Loucy (cell line): Measurements from ENCODE around the gene PDXDC1.
"Not testable (repeated sequence)": the region's sequence is repeated elsewhere in the genome, so short reads cannot be mapped to it uniquely, and the experiment has no call there.

Experiments used
- H2AFZ ChIP-seq: fragments of 200-600 bp; sonication (generic); 2 replicates; pipeline ENCODE4 v1.6.0; 2016; ENCODE audit warnings: antibody characterized with exemption, mild to moderate bottlenecking, low read length, moderate library complexity
- H3F3A ChIP-seq: fragments of 200-600 bp; 2 replicates; pipeline ENCODE4 v1.6.0; 2016; ENCODE audit warnings: antibody characterized with exemption, low read depth, mild to moderate bottlenecking
- H3K27me3 ChIP-seq: fragments of 200-600 bp; sonication (generic); 2 replicates; pipeline ENCODE4 v1.6.1; 2014; ENCODE audit warnings: low read length, mild to moderate bottlenecking; ENCODE audit not compliant: insufficient read depth, poor library complexity, severe bottlenecking
- H3K36me3 ChIP-seq: fragments of 200-600 bp; sonication (generic); 2 replicates; pipeline ENCODE4 v1.6.1; 2016; ENCODE audit warnings: low read length; ENCODE audit not compliant: insufficient read depth
- H3K4me1 ChIP-seq: fragments of 200-600 bp; sonication (generic); 2 replicates; pipeline ENCODE4 v1.5.1; 2014; ENCODE audit warnings: low read length, mild to moderate bottlenecking; ENCODE audit not compliant: insufficient read depth, poor library complexity, severe bottlenecking
- H3K4me2 ChIP-seq: fragments of 200-600 bp; sonication (generic); 2 replicates; pipeline ENCODE4 v1.6.0; 2014; ENCODE audit warnings: antibody characterized with exemption, low read length, low read depth, mild to moderate bottlenecking; ENCODE audit not compliant: poor library complexity, severe bottlenecking
- H3K4me3 ChIP-seq: fragments of 200-600 bp; sonication (generic); 2 replicates; pipeline ENCODE4 v1.5.1; 2014; ENCODE audit warnings: low read length, mild to moderate bottlenecking, mixed read lengths; ENCODE audit not compliant: poor library complexity, severe bottlenecking
- H3K79me2 ChIP-seq: fragments of 200-600 bp; sonication (generic); 2 replicates; pipeline ENCODE4 v1.6.1; 2014; ENCODE audit warnings: low read length; ENCODE audit not compliant: insufficient read depth
- H3K9ac ChIP-seq: fragments of 200-600 bp; sonication (generic); 2 replicates; pipeline ENCODE4 v1.6.0; 2014; ENCODE audit warnings: mild to moderate bottlenecking, low read depth, low read length, moderate library complexity; ENCODE audit not compliant: poor library complexity, severe bottlenecking
- H3K9me2 ChIP-seq: fragments of 200-600 bp; sonication (generic); replicated peaks from 2 replicates; pipeline ENCODE4 v1.6.1; 2016; ENCODE audit warnings: low read depth, low read length, mixed read lengths
- H3K9me3 ChIP-seq: fragments of 200-600 bp; sonication (generic); 2 replicates; pipeline ENCODE4 v1.6.1; 2014; ENCODE audit warnings: mild to moderate bottlenecking, antibody characterized with exemption, low read length, low read depth; ENCODE audit not compliant: insufficient read depth
- H4K20me1 ChIP-seq: fragments of 200-600 bp; sonication (generic); 2 replicates; pipeline ENCODE4 v1.6.0; 2014; ENCODE audit warnings: antibody characterized with exemption, low read length, mild to moderate bottlenecking; ENCODE audit not compliant: insufficient read depth, poor library complexity, severe bottlenecking

The PDXDC1 gene

GRCh38 chr16:14975418-14976194, 780 bp downstream of the PDXDC1 start:
- not testable (repeated sequence) for H3K4me1 ChIP-seq, H3K9me3 ChIP-seq, H3K27me3 ChIP-seq, H3K36me3 ChIP-seq, H3F3A ChIP-seq, H3K9me2 ChIP-seq, H3K79me2 ChIP-seq, H4K20me1 ChIP-seq
- Histone ChIP-seq H3K4me3 (peak overlapping the region; percentile 73), H3K4me2 (peak overlapping the region; percentile 58), H3K9ac (peak overlapping the region; percentile 65), H2AFZ (peak overlapping the region; percentile 77; the same call in 1 of the 2 replicates)

GRCh38 chr16:14976971-14977736, 2.3 kb downstream of the PDXDC1 start:
- not testable (repeated sequence) for H3K79me2 ChIP-seq, H3K4me1 ChIP-seq

GRCh38 chr16:14978281-14978680, 3.5 kb downstream of the PDXDC1 start:
- not testable (repeated sequence) for H3F3A ChIP-seq, H2AFZ ChIP-seq, H3K36me3 ChIP-seq, H3K4me2 ChIP-seq, H3K9me3 ChIP-seq, H3K4me3 ChIP-seq, H3K9me2 ChIP-seq, H3K9ac ChIP-seq, H3K4me1 ChIP-seq, H3K27me3 ChIP-seq, H3K79me2 ChIP-seq, H4K20me1 ChIP-seq

More at GRCh38 chr16:14976971-14977736, 2.3 kb downstream of the PDXDC1 start:
- not testable (repeated sequence) for H3K27me3 ChIP-seq, H2AFZ ChIP-seq, H3K9ac ChIP-seq, H3K9me2 ChIP-seq, H3K4me3 ChIP-seq, H3K9me3 ChIP-seq, H4K20me1 ChIP-seq, H3K36me3 ChIP-seq, H3F3A ChIP-seq, H3K4me2 ChIP-seq

- not testable (repeated sequence) for H3K27me3 ChIP-seq, H2AFZ ChIP-seq, H3K9ac ChIP-seq, H3K4me3 ChIP-seq, H3K9me2 ChIP-seq, H3K9me3 ChIP-seq, H3F3A ChIP-seq, H3K36me3 ChIP-seq, H3K79me2 ChIP-seq, H3K4me2 ChIP-seq, H3K4me1 ChIP-seq, H4K20me1 ChIP-seq
These were observed 4.1 kb downstream of the PDXDC1 start for GRCh38 chr16:14978908-14979307.

- not testable (repeated sequence) for H3K4me1 ChIP-seq, H3K9me3 ChIP-seq, H3K4me2 ChIP-seq, H3K27me3 ChIP-seq, H3F3A ChIP-seq, H3K79me2 ChIP-seq, H3K36me3 ChIP-seq, H2AFZ ChIP-seq, H3K9ac ChIP-seq, H4K20me1 ChIP-seq, H3K4me3 ChIP-seq, H3K9me2 ChIP-seq
These were observed 6.4 kb downstream of the PDXDC1 start for GRCh38 chr16:14981234-14981633.

- not testable (repeated sequence) for H3K9me2 ChIP-seq, H3K36me3 ChIP-seq, H3K27me3 ChIP-seq, H3K4me3 ChIP-seq, H3K79me2 ChIP-seq, H3K4me2 ChIP-seq, H3K9me3 ChIP-seq, H4K20me1 ChIP-seq, H3K4me1 ChIP-seq, H3K9ac ChIP-seq, H3F3A ChIP-seq, H2AFZ ChIP-seq
These were observed 7.7 kb downstream of the PDXDC1 start for GRCh38 chr16:14982521-14982920.

GRCh38 chr16:14988092-14988491, 13.3 kb downstream of the PDXDC1 start:
- not testable (repeated sequence) for H3K9me2 ChIP-seq, H2AFZ ChIP-seq, H3K79me2 ChIP-seq, H3K27me3 ChIP-seq, H3F3A ChIP-seq, H3K4me3 ChIP-seq, H3K4me2 ChIP-seq, H3K36me3 ChIP-seq, H3K9ac ChIP-seq, H3K4me1 ChIP-seq, H3K9me3 ChIP-seq, H4K20me1 ChIP-seq
